Fibroblast of lung (primary cell): Measurements from ENCODE around the gene CDH4. TPM values are rescaled to one million over a fixed set of nuclear protein-coding genes. Genes with fewer than 3 reads are reported as not detected.

Source experiments
- DNase-seq, 2 donors: peaks; one replicate each; pipeline versions ENCODE4 v3.0.0 to v3.0.0-alpha.2; 2010; ENCODE audit warnings: low read depth in 2 of 2
- H2AFZ ChIP-seq: 2 replicates; pipeline ENCODE4 v1.5.1; 2012; ENCODE audit warnings: low read length, control low read depth, inconsistent platforms
- H3K27ac ChIP-seq: 2 replicates; pipeline ENCODE4 v1.5.1; 2011; ENCODE audit warnings: low read length, control low read depth; ENCODE audit not compliant: insufficient read depth
- H3K27me3 ChIP-seq: 2 replicates; pipeline ENCODE4 v1.5.1; 2011; ENCODE audit warnings: mild to moderate bottlenecking, low read length; ENCODE audit not compliant: control insufficient read depth, insufficient read depth
- H3K36me3 ChIP-seq: 2 replicates; pipeline ENCODE4 v1.5.1; 2011; ENCODE audit warnings: low read length; ENCODE audit not compliant: control insufficient read depth, insufficient read depth
- H3K4me1 ChIP-seq: 2 replicates; pipeline ENCODE4 v1.5.1; 2011; ENCODE audit warnings: low read length; ENCODE audit not compliant: control insufficient read depth, insufficient read depth; ENCODE audit errors: extremely low read depth
- H3K4me2 ChIP-seq: 2 replicates; pipeline ENCODE4 v1.5.1; 2011; ENCODE audit warnings: low read length, control low read depth; ENCODE audit not compliant: insufficient read depth; ENCODE audit errors: extremely low read depth
- H3K4me3 ChIP-seq, 4 experiments: fragments of 200-600 bp in 1 of 4; sonication (generic) in 1 of 4; replicated peaks in 1 of 4; 2 replicates each; pipeline ENCODE4 v1.5.1; 2011 to 2016; ENCODE audit warnings: low read length in 4 of 4, low read depth in 3 of 4, mild to moderate bottlenecking in 3 of 4, control low read depth in 2 of 4, inconsistent platforms in 1 of 4, mixed read lengths in 1 of 4; ENCODE audit not compliant: insufficient read depth in 1 of 4; ENCODE audit errors: control extremely low read depth in 1 of 4
- H3K79me2 ChIP-seq: 2 replicates; pipeline ENCODE4 v1.5.1; 2012; ENCODE audit warnings: mild to moderate bottlenecking, low read length, inconsistent platforms; ENCODE audit not compliant: control insufficient read depth, insufficient read depth
- H3K9ac ChIP-seq: 2 replicates; pipeline ENCODE4 v1.5.1; 2011; ENCODE audit warnings: mild to moderate bottlenecking, low read length, control low read depth; ENCODE audit not compliant: insufficient read depth
- H3K9me3 ChIP-seq: 2 replicates; pipeline ENCODE4 v1.5.1; 2012; ENCODE audit warnings: low read depth, low read length; ENCODE audit not compliant: control insufficient read depth, insufficient read depth
- H4K20me1 ChIP-seq: 2 replicates; pipeline ENCODE4 v1.5.1; 2011; ENCODE audit warnings: low read length; ENCODE audit not compliant: control insufficient read depth, insufficient read depth; ENCODE audit errors: extremely low read depth
- CTCF ChIP-seq, 2 donors: IDR thresholded peaks in 1 of 2; conservative IDR thresholded peaks in 1 of 2; 1 replicate in 1 of 2; 2 replicates in 1 of 2; pipeline ENCODE4 v1.5.1; 2011 to 2012; ENCODE audit warnings: low read length in 2 of 2, control low read depth in 1 of 2, inconsistent platforms in 1 of 2, low read depth in 1 of 2, mild to moderate bottlenecking in 1 of 2
- EZH2 ChIP-seq: IDR thresholded peaks from 2 replicates; pipeline ENCODE4 v1.5.1; 2012; ENCODE audit warnings: low read length, control low read depth, mild to moderate bottlenecking; ENCODE audit errors: missing control alignments
- polyA plus RNA-seq, 2 donors: library from polyadenylated mRNA; depleted of rRNA in 1 of 2; stranded (reverse) in 1 of 2; unstranded in 1 of 2; fragments of >200 nt; gene quantifications; 2 replicates each; pipeline ENCODE4 v1.2.1, GENCODE V29; 2011 to 2012; ENCODE audit warnings: missing spikeins in 1 of 2
- total RNA-seq: library from RNA; depleted of rRNA; stranded (reverse); fragments of >200 nt; gene quantifications from 2 replicates; pipeline ENCODE4 v1.2.1, GENCODE V29; 2014

CDH4 gene
- total and polyA plus RNA-seq, 2 donors (not counting 1 experiment from before 2014, with no cell fraction given): 4.8 to 6.8 TPM

- peaks cover 2% of the 10 kb centered on the region for H4K20me1 ChIP-seq
- TF ChIP-seq EZH2: no peak
- peak in 1 of 2 donors; percentile 26 for TF ChIP-seq CTCF (conservative IDR thresholded peaks at IDR 0.05 in 1 of 2, IDR thresholded peaks at IDR 0.05 in 1 of 2; ENCODE audit: low read depth in 1 of 2, low read length in 2 of 2)
- no peak overlapping the region for H3K4me2 ChIP-seq
- DNase-seq: peak; percentile 53 to 55
- H2AFZ ChIP-seq: no peak overlapping the region
- no peak overlapping the region for H3K9ac ChIP-seq
- H3K27ac ChIP-seq: no peak overlapping the region
- peaks cover 8% of the 10 kb centered on the region for H3K4me1 ChIP-seq
- H3K9me3 ChIP-seq: no peaks in the 10 kb centered on the region
- H3K27me3 ChIP-seq: no peaks in the 10 kb centered on the region
- no peaks in the 10 kb centered on the region for H3K36me3 ChIP-seq
- H3K79me2 ChIP-seq: no peaks in the 10 kb centered on the region
- H3K4me3 ChIP-seq: no peak overlapping the region
Observed at GRCh38 chr20:61560361-61560853, 308.3 kb downstream of the CDH4 start.

- TF ChIP-seq EZH2 (no peak), CTCF (conservative IDR thresholded peaks at IDR 0.05 in 1 of 2, IDR thresholded peaks at IDR 0.05 in 1 of 2; ENCODE audit: low read depth in 1 of 2, low read length in 2 of 2) (no peak)
- H3K27me3 ChIP-seq: no peaks in the 10 kb centered on the region
- peaks cover 2% of the 10 kb centered on the region for H3K4me1 ChIP-seq
- H3K9me3 ChIP-seq: no peaks in the 10 kb centered on the region
- no peaks in the 10 kb centered on the region for H4K20me1 ChIP-seq
- no peaks in the 10 kb centered on the region for H3K79me2 ChIP-seq
- DNase-seq: no peak
- no peak overlapping the region for H2AFZ ChIP-seq
- no peaks in the 10 kb centered on the region for H3K36me3 ChIP-seq
- H3K9ac ChIP-seq: no peak overlapping the region
- no peak overlapping the region for H3K4me2 ChIP-seq
- no peak overlapping the region for H3K4me3 ChIP-seq
- H3K27ac ChIP-seq: no peak overlapping the region
Observed at GRCh38 chr20:61561111-61561830, 309.2 kb downstream of the CDH4 start.

GRCh38 chr20:61562491-61562890, 310.4 kb downstream of the CDH4 start:
- no peaks in the 10 kb centered on the region for H4K20me1 ChIP-seq
- no peak for DNase-seq
- no peak overlapping the region for H3K27ac ChIP-seq
- no peak overlapping the region for H3K4me2 ChIP-seq
- no peaks in the 10 kb centered on the region for H3K27me3 ChIP-seq
- H3K36me3 ChIP-seq: no peaks in the 10 kb centered on the region
- H3K9ac ChIP-seq: no peak overlapping the region
- no peak for TF ChIP-seq CTCF (conservative IDR thresholded peaks at IDR 0.05 in 1 of 2, IDR thresholded peaks at IDR 0.05 in 1 of 2; ENCODE audit: low read depth in 1 of 2, low read length in 2 of 2)
- no peak for TF ChIP-seq EZH2
- no peak overlapping the region for H3K4me3 ChIP-seq
- no peak overlapping the region for H2AFZ ChIP-seq
- no peaks in the 10 kb centered on the region for H3K4me1 ChIP-seq
- no peaks in the 10 kb centered on the region for H3K79me2 ChIP-seq
- H3K9me3 ChIP-seq: no peaks in the 10 kb centered on the region
